WTC11 (cell line): ENCODE measurements around the gene ARHGEF10L. TPM values are rescaled to one million over a fixed set of nuclear protein-coding genes. Genes with fewer than 3 reads are reported as not detected.

Experiments used
- ATAC-seq: fragments of 200-7000 bp; cut with Tn5 transposase; 2 replicates; pipeline ENCODE4 v1.10.0; 2021; ENCODE audit warnings: mild to moderate bottlenecking, moderate library complexity
- CTCF ChIA-PET: fragments of 300-600 bp; sonication (Branson Sonifier 250); formaldehyde crosslinking; loops from one replicate; lab custom pipeline; 2021; ENCODE audit warnings: antibody characterized with exemption; lab: Charles Lee
- POLR2A ChIA-PET: fragments of 350-600 bp; sonication (Branson Sonifier 250); formaldehyde crosslinking; loops from one replicate; lab custom pipeline; 2021; ENCODE audit warnings: antibody characterized with exemption; lab: Charles Lee
- DNase-seq: peaks from one replicate; pipeline ENCODE4 v3.0.0; 2021; ENCODE audit warnings: low spot score
- H3K27ac Mint-ChIP-seq: 2 replicates; pipeline ENCODE4 v1.8.0; 2021; ENCODE audit warnings: mixed read lengths
- H3K27me3 Mint-ChIP-seq: 2 replicates; pipeline ENCODE4 v1.8.0; 2021; ENCODE audit warnings: low read depth, mild to moderate bottlenecking, moderate library complexity, mixed read lengths
- H3K36me3 Mint-ChIP-seq: 2 replicates; pipeline ENCODE4 v1.8.0; 2021; ENCODE audit warnings: mixed read lengths
- H3K4me1 Mint-ChIP-seq: 2 replicates; pipeline ENCODE4 v1.8.0; 2022; ENCODE audit warnings: mixed read lengths
- H3K4me3 Mint-ChIP-seq: 2 replicates; pipeline ENCODE4 v1.8.0; 2021; ENCODE audit warnings: mild to moderate bottlenecking, moderate library complexity, mixed read lengths
- H3K9me3 Mint-ChIP-seq: 2 replicates; pipeline ENCODE4 v1.8.0; 2021; ENCODE audit warnings: mixed read lengths
- AFF4 ChIP-seq: sonication (generic); formaldehyde crosslinking; IDR thresholded peaks from 2 replicates; pipeline ENCODE4 v1.8.1; 2023; ENCODE audit warnings: mild to moderate bottlenecking, missing genetic modification reagents, borderline replicate concordance
- ATF1 ChIP-seq: sonication (generic); formaldehyde crosslinking; IDR thresholded peaks from 2 replicates; pipeline ENCODE4 v1.8.1; 2023; ENCODE audit warnings: mild to moderate bottlenecking, moderate library complexity, missing genetic modification reagents
- GABPB1 ChIP-seq: sonication (generic); formaldehyde crosslinking; IDR thresholded peaks from 2 replicates; pipeline ENCODE4 v1.8.1; 2023; ENCODE audit warnings: mild to moderate bottlenecking, missing genetic modification reagents
- GRHL2 ChIP-seq: fragments of 250-450 bp; sonication (Bioruptor Pico); IDR thresholded peaks from 2 replicates; pipeline ENCODE4 v1.8.0; 2022; ENCODE audit warnings: mild to moderate bottlenecking, moderate library complexity; ENCODE audit not compliant: insufficient replicate concordance, severe bottlenecking
- GTF2I ChIP-seq: fragments of 250-450 bp; sonication (Bioruptor Pico); conservative IDR thresholded peaks from 2 replicates; pipeline ENCODE4 v1.4.0; 2021; ENCODE audit warnings: mild to moderate bottlenecking
- IRF2 ChIP-seq: sonication (generic); formaldehyde crosslinking; IDR thresholded peaks from 2 replicates; pipeline ENCODE4 v1.8.0; 2022; ENCODE audit warnings: low read depth, missing genetic modification reagents, borderline replicate concordance
- MXD4 ChIP-seq: fragments of 250-450 bp; sonication (Bioruptor Pico); IDR thresholded peaks from 2 replicates; pipeline ENCODE4 v1.8.0; 2021; ENCODE audit warnings: mild to moderate bottlenecking, moderate library complexity, borderline replicate concordance
- NR1H2 ChIP-seq: sonication (generic); formaldehyde crosslinking; IDR thresholded peaks from 2 replicates; pipeline ENCODE4 v1.9.0; 2021; ENCODE audit warnings: mild to moderate bottlenecking, moderate library complexity, missing genetic modification reagents
- NR3C1 ChIP-seq: sonication (generic); formaldehyde crosslinking; conservative IDR thresholded peaks from 2 replicates; pipeline ENCODE4 v1.8.1; 2023; ENCODE audit warnings: low read depth, mild to moderate bottlenecking, missing genetic modification reagents
- RORB ChIP-seq: fragments of 250-450 bp; sonication (Bioruptor Pico); IDR thresholded peaks from 2 replicates; pipeline ENCODE4 v1.9.0; 2021; ENCODE audit warnings: mild to moderate bottlenecking
- ZNF416 ChIP-seq: fragments of 250-450 bp; sonication (Bioruptor Pico); IDR thresholded peaks from 2 replicates; pipeline ENCODE4 v1.9.0; 2021; ENCODE audit warnings: mild to moderate bottlenecking, inconsistent platforms
- total RNA-seq: library from RNA; stranded (reverse); gene quantifications from 3 replicates; pipeline ENCODE4 v1.2.3, GENCODE V29; 2021
- TF ChIP-seq, protein P1 (sequence below): fragments of 200-600 bp; IDR thresholded peaks from 2 replicates; pipeline ENCODE4 v1.8.0; 2022; ENCODE audit warnings: antibody characterized with exemption
- TF ChIP-seq, protein P2 (sequence below): sonication (generic); formaldehyde crosslinking; IDR thresholded peaks from 2 replicates; pipeline ENCODE4 v1.8.1; 2023; ENCODE audit warnings: mild to moderate bottlenecking, missing genetic modification reagents
- TF ChIP-seq, protein P3 (sequence below): sonication (generic); formaldehyde crosslinking; IDR thresholded peaks from 2 replicates; pipeline ENCODE4 v1.8.1; 2023; ENCODE audit warnings: mild to moderate bottlenecking, missing genetic modification reagents
- TF ChIP-seq, protein P4 (sequence below): sonication (generic); formaldehyde crosslinking; IDR thresholded peaks from 2 replicates; pipeline ENCODE4 v1.8.1; 2022; ENCODE audit warnings: missing genetic modification reagents, borderline replicate concordance
- TF ChIP-seq, protein P5 (sequence below): sonication (generic); formaldehyde crosslinking; IDR thresholded peaks from 2 replicates; pipeline ENCODE4 v1.8.0; 2022; ENCODE audit warnings: mild to moderate bottlenecking, missing genetic modification reagents
- TF ChIP-seq, protein P6 (sequence below): sonication (generic); formaldehyde crosslinking; IDR thresholded peaks from 2 replicates; pipeline ENCODE4 v1.8.1; 2023; ENCODE audit warnings: mild to moderate bottlenecking, missing genetic modification reagents, moderate library complexity

The ARHGEF10L gene
- total RNA-seq, 1 experiment from 2014 or later, result 34.4 TPM

- Mint-ChIP-seq H3K4me1 (peaks cover 11% of the 10 kb centered on the region), H3K9me3 (peaks cover 8% of the 10 kb centered on the region; the same call in 1 of the 2 replicates), H3K4me3 (no peak overlapping the region), H3K27ac (peak overlapping the region; percentile 74), H3K27me3 (no peaks in the 10 kb centered on the region), H3K36me3 (peaks cover 48% of the 10 kb centered on the region)
- TF ChIP-seq, protein P1, sequence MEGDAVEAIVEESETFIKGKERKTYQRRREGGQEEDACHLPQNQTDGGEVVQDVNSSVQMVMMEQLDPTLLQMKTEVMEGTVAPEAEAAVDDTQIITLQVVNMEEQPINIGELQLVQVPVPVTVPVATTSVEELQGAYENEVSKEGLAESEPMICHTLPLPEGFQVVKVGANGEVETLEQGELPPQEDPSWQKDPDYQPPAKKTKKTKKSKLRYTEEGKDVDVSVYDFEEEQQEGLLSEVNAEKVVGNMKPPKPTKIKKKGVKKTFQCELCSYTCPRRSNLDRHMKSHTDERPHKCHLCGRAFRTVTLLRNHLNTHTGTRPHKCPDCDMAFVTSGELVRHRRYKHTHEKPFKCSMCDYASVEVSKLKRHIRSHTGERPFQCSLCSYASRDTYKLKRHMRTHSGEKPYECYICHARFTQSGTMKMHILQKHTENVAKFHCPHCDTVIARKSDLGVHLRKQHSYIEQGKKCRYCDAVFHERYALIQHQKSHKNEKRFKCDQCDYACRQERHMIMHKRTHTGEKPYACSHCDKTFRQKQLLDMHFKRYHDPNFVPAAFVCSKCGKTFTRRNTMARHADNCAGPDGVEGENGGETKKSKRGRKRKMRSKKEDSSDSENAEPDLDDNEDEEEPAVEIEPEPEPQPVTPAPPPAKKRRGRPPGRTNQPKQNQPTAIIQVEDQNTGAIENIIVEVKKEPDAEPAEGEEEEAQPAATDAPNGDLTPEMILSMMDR, result peak; percentile 97
- TF ChIP-seq IRF2 (CRISPR knock-in tag) (no peak), ZNF416 (no peak), NR1H2 (no peak)
- TF ChIP-seq, protein P2, sequence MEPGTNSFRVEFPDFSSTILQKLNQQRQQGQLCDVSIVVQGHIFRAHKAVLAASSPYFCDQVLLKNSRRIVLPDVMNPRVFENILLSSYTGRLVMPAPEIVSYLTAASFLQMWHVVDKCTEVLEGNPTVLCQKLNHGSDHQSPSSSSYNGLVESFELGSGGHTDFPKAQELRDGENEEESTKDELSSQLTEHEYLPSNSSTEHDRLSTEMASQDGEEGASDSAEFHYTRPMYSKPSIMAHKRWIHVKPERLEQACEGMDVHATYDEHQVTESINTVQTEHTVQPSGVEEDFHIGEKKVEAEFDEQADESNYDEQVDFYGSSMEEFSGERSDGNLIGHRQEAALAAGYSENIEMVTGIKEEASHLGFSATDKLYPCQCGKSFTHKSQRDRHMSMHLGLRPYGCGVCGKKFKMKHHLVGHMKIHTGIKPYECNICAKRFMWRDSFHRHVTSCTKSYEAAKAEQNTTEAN (CRISPR knock-in tag), result no peak
- POLR2A ChIA-PET, result no interaction called here
- CTCF ChIA-PET, result interaction anchor here (0.5 to 6.0 kb wide), 81 partner anchors 9 to 920 kb away, joined by 3 to 79 read pairs (median 5); no protein-coding TSS in a partner anchor
- peak; percentile 76 for ATAC-seq
- DNase-seq, result peak; percentile 88
Observed at GRCh38 chr1:17661546-17662157, 122.2 kb downstream of the ARHGEF10L start.

DNA sequence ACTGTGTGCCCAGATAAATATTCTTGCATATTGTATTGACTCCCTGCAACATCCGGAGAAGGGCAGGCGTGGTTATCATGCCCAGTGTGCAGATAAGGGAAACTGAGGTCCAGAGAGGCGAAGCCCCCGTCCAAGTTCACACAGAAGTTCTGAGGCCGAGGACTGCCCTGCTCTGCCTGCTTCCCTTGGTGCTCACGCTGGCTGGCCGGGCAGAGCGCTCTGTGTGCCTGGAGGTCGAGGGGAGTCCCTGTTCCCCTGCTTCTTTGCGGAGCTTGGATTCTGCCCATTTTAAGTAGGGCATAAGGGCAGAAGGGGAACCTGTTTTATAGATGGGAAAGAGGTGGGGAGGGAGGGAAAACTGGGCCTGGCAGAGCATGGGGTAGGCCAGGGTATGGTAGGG, 122.8 kb downstream of the ARHGEF10L start:
- POLR2A ChIA-PET, result interaction anchor here (0.5 kb wide), 1 partner anchor 150 kb away, joined by 3 read pairs; no protein-coding TSS in a partner anchor
- Mint-ChIP-seq H3K9me3 (peaks cover 8% of the 10 kb centered on the region; the same call in 1 of the 2 replicates), H3K4me1 (peaks cover 11% of the 10 kb centered on the region), H3K36me3 (peaks cover 44% of the 10 kb centered on the region), H3K4me3 (no peak overlapping the region), H3K27me3 (no peaks in the 10 kb centered on the region), H3K27ac (peak overlapping the region; percentile 74; the same call in 1 of the 2 replicates)
- CTCF ChIA-PET, result interaction anchor here (0.8 to 6.0 kb wide), 33 partner anchors 9 to 920 kb away, joined by 3 to 79 read pairs (median 9); no protein-coding TSS in a partner anchor
- DNase-seq (no peak), ATAC-seq (no peak)
- TF ChIP-seq NR3C1 (CRISPR knock-in tag) (no peak), AFF4 (CRISPR knock-in tag) (no peak), MXD4 (CRISPR knock-in tag) (no peak), RORB (CRISPR knock-in tag) (no peak), GRHL2 (CRISPR knock-in tag) (no peak), GABPB1 (CRISPR knock-in tag) (no peak), GTF2I (CRISPR knock-in tag) (no peak), ATF1 (no peak)
- TF ChIP-seq, protein P3, sequence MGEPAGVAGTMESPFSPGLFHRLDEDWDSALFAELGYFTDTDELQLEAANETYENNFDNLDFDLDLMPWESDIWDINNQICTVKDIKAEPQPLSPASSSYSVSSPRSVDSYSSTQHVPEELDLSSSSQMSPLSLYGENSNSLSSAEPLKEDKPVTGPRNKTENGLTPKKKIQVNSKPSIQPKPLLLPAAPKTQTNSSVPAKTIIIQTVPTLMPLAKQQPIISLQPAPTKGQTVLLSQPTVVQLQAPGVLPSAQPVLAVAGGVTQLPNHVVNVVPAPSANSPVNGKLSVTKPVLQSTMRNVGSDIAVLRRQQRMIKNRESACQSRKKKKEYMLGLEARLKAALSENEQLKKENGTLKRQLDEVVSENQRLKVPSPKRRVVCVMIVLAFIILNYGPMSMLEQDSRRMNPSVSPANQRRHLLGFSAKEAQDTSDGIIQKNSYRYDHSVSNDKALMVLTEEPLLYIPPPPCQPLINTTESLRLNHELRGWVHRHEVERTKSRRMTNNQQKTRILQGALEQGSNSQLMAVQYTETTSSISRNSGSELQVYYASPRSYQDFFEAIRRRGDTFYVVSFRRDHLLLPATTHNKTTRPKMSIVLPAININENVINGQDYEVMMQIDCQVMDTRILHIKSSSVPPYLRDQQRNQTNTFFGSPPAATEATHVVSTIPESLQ, result no peak
- TF ChIP-seq, protein P4, sequence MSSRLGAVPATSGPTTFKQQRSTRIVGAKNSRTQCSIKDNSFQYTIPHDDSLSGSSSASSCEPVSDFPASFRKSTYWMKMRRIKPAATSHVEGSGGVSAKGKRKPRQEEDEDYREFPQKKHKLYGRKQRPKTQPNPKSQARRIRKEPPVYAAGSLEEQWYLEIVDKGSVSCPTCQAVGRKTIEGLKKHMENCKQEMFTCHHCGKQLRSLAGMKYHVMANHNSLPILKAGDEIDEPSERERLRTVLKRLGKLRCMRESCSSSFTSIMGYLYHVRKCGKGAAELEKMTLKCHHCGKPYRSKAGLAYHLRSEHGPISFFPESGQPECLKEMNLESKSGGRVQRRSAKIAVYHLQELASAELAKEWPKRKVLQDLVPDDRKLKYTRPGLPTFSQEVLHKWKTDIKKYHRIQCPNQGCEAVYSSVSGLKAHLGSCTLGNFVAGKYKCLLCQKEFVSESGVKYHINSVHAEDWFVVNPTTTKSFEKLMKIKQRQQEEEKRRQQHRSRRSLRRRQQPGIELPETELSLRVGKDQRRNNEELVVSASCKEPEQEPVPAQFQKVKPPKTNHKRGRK (CRISPR knock-in tag), result no peak
- TF ChIP-seq, protein P5, sequence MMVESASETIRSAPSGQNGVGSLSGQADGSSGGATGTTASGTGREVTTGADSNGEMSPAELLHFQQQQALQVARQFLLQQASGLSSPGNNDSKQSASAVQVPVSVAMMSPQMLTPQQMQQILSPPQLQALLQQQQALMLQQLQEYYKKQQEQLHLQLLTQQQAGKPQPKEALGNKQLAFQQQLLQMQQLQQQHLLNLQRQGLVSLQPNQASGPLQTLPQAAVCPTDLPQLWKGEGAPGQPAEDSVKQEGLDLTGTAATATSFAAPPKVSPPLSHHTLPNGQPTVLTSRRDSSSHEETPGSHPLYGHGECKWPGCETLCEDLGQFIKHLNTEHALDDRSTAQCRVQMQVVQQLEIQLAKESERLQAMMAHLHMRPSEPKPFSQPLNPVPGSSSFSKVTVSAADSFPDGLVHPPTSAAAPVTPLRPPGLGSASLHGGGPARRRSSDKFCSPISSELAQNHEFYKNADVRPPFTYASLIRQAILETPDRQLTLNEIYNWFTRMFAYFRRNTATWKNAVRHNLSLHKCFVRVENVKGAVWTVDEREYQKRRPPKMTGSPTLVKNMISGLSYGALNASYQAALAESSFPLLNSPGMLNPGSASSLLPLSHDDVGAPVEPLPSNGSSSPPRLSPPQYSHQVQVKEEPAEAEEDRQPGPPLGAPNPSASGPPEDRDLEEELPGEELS, result no peak
- TF ChIP-seq, protein P1, result no peak
- TF ChIP-seq, protein P6, sequence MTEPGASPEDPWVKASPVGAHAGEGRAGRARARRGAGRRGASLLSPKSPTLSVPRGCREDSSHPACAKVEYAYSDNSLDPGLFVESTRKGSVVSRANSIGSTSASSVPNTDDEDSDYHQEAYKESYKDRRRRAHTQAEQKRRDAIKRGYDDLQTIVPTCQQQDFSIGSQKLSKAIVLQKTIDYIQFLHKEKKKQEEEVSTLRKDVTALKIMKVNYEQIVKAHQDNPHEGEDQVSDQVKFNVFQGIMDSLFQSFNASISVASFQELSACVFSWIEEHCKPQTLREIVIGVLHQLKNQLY, result no peak
